ENCODE results near the gene CREB5.

The CREB5 gene

GRCh38 chr7:28411876-28412662 is at the start of gene CREB5:
CREB5 (plus strand) TSS chr7:28412518; CDS start chr7:28412915, 397 bp downstream.
- Histone ChIP-seq H3K4me1 (ENCODE audit: control insufficient read depth in 1 of 2, insufficient read depth in 2 of 2, low read length in 2 of 2) (peaks cover 8 to 10% of the 10 kb centered on the region in 2 donors), H3K9me3 (ENCODE audit: control insufficient read depth in 1 of 2, low read length in 2 of 2) (no peaks in the 10 kb centered on the region), H3K4me3 (ENCODE audit: low read depth in 1 of 2, low read length in 2 of 2) (no peak within 1 kb of the TSS), H3K27ac (ENCODE audit: low read depth, low read length) (no peak within 1 kb of the TSS), H3K36me3 (ENCODE audit: control insufficient read depth in 1 of 2, insufficient read depth in 2 of 2, low read length in 2 of 2) (no peaks in the 10 kb centered on the region), H3K27me3 (ENCODE audit: control insufficient read depth in 1 of 2, insufficient read depth in 2 of 2, low read length in 2 of 2) (peaks cover 32 to 55% of the 10 kb centered on the region in 2 donors), H3K9ac (ENCODE audit: low read depth in 1 of 2, low read length in 2 of 2) (no peak within 1 kb of the TSS)

- no peaks in the 10 kb centered on the region for H3K36me3 ChIP-seq (ENCODE audit: control insufficient read depth in 1 of 2, insufficient read depth in 2 of 2, low read length in 2 of 2)
- no peak overlapping the region for H3K9ac ChIP-seq (ENCODE audit: low read depth in 1 of 2, low read length in 2 of 2)
- no peak overlapping the region for H3K27ac ChIP-seq (ENCODE audit: low read depth, low read length)
- peaks cover 0 to 4% of the 10 kb centered on the region in 2 donors for H3K9me3 ChIP-seq (ENCODE audit: control insufficient read depth in 1 of 2, low read length in 2 of 2)
- no peaks in the 10 kb centered on the region for H3K27me3 ChIP-seq (ENCODE audit: control insufficient read depth in 1 of 2, insufficient read depth in 2 of 2, low read length in 2 of 2)
- no peaks in the 10 kb centered on the region for H3K4me1 ChIP-seq (ENCODE audit: control insufficient read depth in 1 of 2, insufficient read depth in 2 of 2, low read length in 2 of 2)
- H3K4me3 ChIP-seq (ENCODE audit: low read depth in 1 of 2, low read length in 2 of 2), result no peak overlapping the region
These were observed 49.5 kb upstream of the CREB5 start for GRCh38 chr7:28362812-28363211.

- Histone ChIP-seq H3K9ac (ENCODE audit: low read depth in 1 of 2, low read length in 2 of 2) (no peak overlapping the region), H3K4me3 (ENCODE audit: low read depth in 1 of 2, low read length in 2 of 2) (no peak overlapping the region), H3K36me3 (ENCODE audit: control insufficient read depth in 1 of 2, insufficient read depth in 2 of 2, low read length in 2 of 2) (no peaks in the 10 kb centered on the region), H3K27ac (ENCODE audit: low read depth, low read length) (no peak overlapping the region), H3K9me3 (ENCODE audit: control insufficient read depth in 1 of 2, low read length in 2 of 2) (peaks cover 0 to 4% of the 10 kb centered on the region in 2 donors), H3K27me3 (ENCODE audit: control insufficient read depth in 1 of 2, insufficient read depth in 2 of 2, low read length in 2 of 2) (no peaks in the 10 kb centered on the region), H3K4me1 (ENCODE audit: control insufficient read depth in 1 of 2, insufficient read depth in 2 of 2, low read length in 2 of 2) (no peaks in the 10 kb centered on the region)
These were observed 48.2 kb upstream of the CREB5 start for GRCh38 chr7:28364082-28364481.

GRCh38 chr7:28369523-28369922 is 42.8 kb upstream of the CREB5 start:
- no peak overlapping the region for H3K9ac ChIP-seq (ENCODE audit: low read depth in 1 of 2, low read length in 2 of 2)
- no peaks in the 10 kb centered on the region for H3K4me1 ChIP-seq (ENCODE audit: control insufficient read depth in 1 of 2, insufficient read depth in 2 of 2, low read length in 2 of 2)
- no peak overlapping the region for H3K4me3 ChIP-seq (ENCODE audit: low read depth in 1 of 2, low read length in 2 of 2)
- peaks cover 0 to under 1% of the 10 kb centered on the region in 2 donors for H3K9me3 ChIP-seq (ENCODE audit: control insufficient read depth in 1 of 2, low read length in 2 of 2)
- no peaks in the 10 kb centered on the region for H3K36me3 ChIP-seq (ENCODE audit: control insufficient read depth in 1 of 2, insufficient read depth in 2 of 2, low read length in 2 of 2)
- H3K27me3 ChIP-seq (ENCODE audit: control insufficient read depth in 1 of 2, insufficient read depth in 2 of 2, low read length in 2 of 2), result peaks cover 0 to 3% of the 10 kb centered on the region in 2 donors
- H3K27ac ChIP-seq (ENCODE audit: low read depth, low read length), result no peak overlapping the region

- no peaks in the 10 kb centered on the region for H3K4me1 ChIP-seq (ENCODE audit: control insufficient read depth in 1 of 2, insufficient read depth in 2 of 2, low read length in 2 of 2)
- no peak overlapping the region for H3K9ac ChIP-seq (ENCODE audit: low read depth in 1 of 2, low read length in 2 of 2)
- no peak overlapping the region for H3K27ac ChIP-seq (ENCODE audit: low read depth, low read length)
These were observed 40.5 kb upstream of the CREB5 start for GRCh38 chr7:28371846-28372245.

GRCh38 chr7:28373990-28374389 is 38.3 kb upstream of the CREB5 start:
- H3K9ac ChIP-seq (ENCODE audit: low read depth in 1 of 2, low read length in 2 of 2), result no peak overlapping the region
- H3K27me3 ChIP-seq (ENCODE audit: control insufficient read depth in 1 of 2, insufficient read depth in 2 of 2, low read length in 2 of 2), result peaks cover 0 to 5% of the 10 kb centered on the region in 2 donors
- H3K9me3 ChIP-seq (ENCODE audit: control insufficient read depth in 1 of 2, low read length in 2 of 2), result no peaks in the 10 kb centered on the region
- no peak overlapping the region for H3K4me3 ChIP-seq (ENCODE audit: low read depth in 1 of 2, low read length in 2 of 2)
- H3K4me1 ChIP-seq (ENCODE audit: control insufficient read depth in 1 of 2, insufficient read depth in 2 of 2, low read length in 2 of 2), result no peaks in the 10 kb centered on the region
- no peak overlapping the region for H3K27ac ChIP-seq (ENCODE audit: low read depth, low read length)
- H3K36me3 ChIP-seq (ENCODE audit: control insufficient read depth in 1 of 2, insufficient read depth in 2 of 2, low read length in 2 of 2), result no peaks in the 10 kb centered on the region

More at GRCh38 chr7:28371846-28372245, 40.5 kb upstream of the CREB5 start:
- Histone ChIP-seq H3K4me3 (ENCODE audit: low read depth in 1 of 2, low read length in 2 of 2) (no peak overlapping the region), H3K9me3 (ENCODE audit: control insufficient read depth in 1 of 2, low read length in 2 of 2) (no peaks in the 10 kb centered on the region), H3K36me3 (ENCODE audit: control insufficient read depth in 1 of 2, insufficient read depth in 2 of 2, low read length in 2 of 2) (no peaks in the 10 kb centered on the region), H3K27me3 (ENCODE audit: control insufficient read depth in 1 of 2, insufficient read depth in 2 of 2, low read length in 2 of 2) (peaks cover 0 to 5% of the 10 kb centered on the region in 2 donors)

- H3K4me3 ChIP-seq (ENCODE audit: low read depth in 1 of 2, low read length in 2 of 2), result no peak overlapping the region
- H3K27ac ChIP-seq (ENCODE audit: low read depth, low read length), result no peak overlapping the region
- H3K9ac ChIP-seq (ENCODE audit: low read depth in 1 of 2, low read length in 2 of 2), result no peak overlapping the region
- no peaks in the 10 kb centered on the region for H3K4me1 ChIP-seq (ENCODE audit: control insufficient read depth in 1 of 2, insufficient read depth in 2 of 2, low read length in 2 of 2)
- H3K27me3 ChIP-seq (ENCODE audit: control insufficient read depth in 1 of 2, insufficient read depth in 2 of 2, low read length in 2 of 2), result peaks cover 0 to 8% of the 10 kb centered on the region in 2 donors
- H3K36me3 ChIP-seq (ENCODE audit: control insufficient read depth in 1 of 2, insufficient read depth in 2 of 2, low read length in 2 of 2), result no peaks in the 10 kb centered on the region
- no peaks in the 10 kb centered on the region for H3K9me3 ChIP-seq (ENCODE audit: control insufficient read depth in 1 of 2, low read length in 2 of 2)
These were observed 36.6 kb upstream of the CREB5 start for GRCh38 chr7:28375729-28376128.

- H3K9me3 ChIP-seq (ENCODE audit: control insufficient read depth in 1 of 2, low read length in 2 of 2), result no peaks in the 10 kb centered on the region
- no peaks in the 10 kb centered on the region for H3K4me1 ChIP-seq (ENCODE audit: control insufficient read depth in 1 of 2, insufficient read depth in 2 of 2, low read length in 2 of 2)
- no peak overlapping the region for H3K9ac ChIP-seq (ENCODE audit: low read depth in 1 of 2, low read length in 2 of 2)
- H3K4me3 ChIP-seq (ENCODE audit: low read depth in 1 of 2, low read length in 2 of 2), result no peak overlapping the region
- H3K27me3 ChIP-seq (ENCODE audit: control insufficient read depth in 1 of 2, insufficient read depth in 2 of 2, low read length in 2 of 2), result peaks cover 0 to 8% of the 10 kb centered on the region in 2 donors
- H3K27ac ChIP-seq (ENCODE audit: low read depth, low read length), result no peak overlapping the region
- no peaks in the 10 kb centered on the region for H3K36me3 ChIP-seq (ENCODE audit: control insufficient read depth in 1 of 2, insufficient read depth in 2 of 2, low read length in 2 of 2)
These were observed 35.7 kb upstream of the CREB5 start for GRCh38 chr7:28376634-28377033.

GRCh38 chr7:28378574-28379149 is 33.7 kb upstream of the CREB5 start:
- H3K27me3 ChIP-seq (ENCODE audit: control insufficient read depth in 1 of 2, insufficient read depth in 2 of 2, low read length in 2 of 2), result peaks cover 0 to 8% of the 10 kb centered on the region in 2 donors
- no peak overlapping the region for H3K4me3 ChIP-seq (ENCODE audit: low read depth in 1 of 2, low read length in 2 of 2)
- no peaks in the 10 kb centered on the region for H3K4me1 ChIP-seq (ENCODE audit: control insufficient read depth in 1 of 2, insufficient read depth in 2 of 2, low read length in 2 of 2)
- no peaks in the 10 kb centered on the region for H3K9me3 ChIP-seq (ENCODE audit: control insufficient read depth in 1 of 2, low read length in 2 of 2)
- no peak overlapping the region for H3K27ac ChIP-seq (ENCODE audit: low read depth, low read length)
- H3K9ac ChIP-seq (ENCODE audit: low read depth in 1 of 2, low read length in 2 of 2), result no peak overlapping the region
- no peaks in the 10 kb centered on the region for H3K36me3 ChIP-seq (ENCODE audit: control insufficient read depth in 1 of 2, insufficient read depth in 2 of 2, low read length in 2 of 2)

- Histone ChIP-seq H3K27me3 (ENCODE audit: control insufficient read depth in 1 of 2, insufficient read depth in 2 of 2, low read length in 2 of 2) (peaks cover 0 to 3% of the 10 kb centered on the region in 2 donors), H3K4me1 (ENCODE audit: control insufficient read depth in 1 of 2, insufficient read depth in 2 of 2, low read length in 2 of 2) (no peaks in the 10 kb centered on the region), H3K27ac (ENCODE audit: low read depth, low read length) (no peak overlapping the region), H3K9me3 (ENCODE audit: control insufficient read depth in 1 of 2, low read length in 2 of 2) (no peaks in the 10 kb centered on the region), H3K4me3 (ENCODE audit: low read depth in 1 of 2, low read length in 2 of 2) (no peak overlapping the region), H3K9ac (ENCODE audit: low read depth in 1 of 2, low read length in 2 of 2) (no peak overlapping the region), H3K36me3 (ENCODE audit: control insufficient read depth in 1 of 2, insufficient read depth in 2 of 2, low read length in 2 of 2) (no peaks in the 10 kb centered on the region)
These were observed 30.9 kb upstream of the CREB5 start for GRCh38 chr7:28381466-28381865.
